HG03571 (cell line): ENCODE data around the gene SKAP2.
"Not testable (repeated sequence)": the region's sequence is repeated elsewhere in the genome, so short reads cannot be mapped to it uniquely, and the experiment has no call there.

Experiments
- ATAC-seq: cut with Tn5 transposase; IDR thresholded peaks from one replicate; pipeline ENCODE4 v1.9.1; 2021; ENCODE audit not compliant: unreplicated experiment

SKAP2 gene

GRCh38 chr7:26857506-26858240 lies 6.7 kb downstream of the SKAP2 start:
- ATAC-seq, result peak; percentile 49

- ATAC-seq, result no peak
Observed at GRCh38 chr7:26857170-26857505, 7.3 kb downstream of the SKAP2 start.

GRCh38 chr7:26856176-26856985 lies 8.0 kb downstream of the SKAP2 start:
- no peak for ATAC-seq

- no peak for ATAC-seq
Observed at GRCh38 chr7:26854876-26855855, 9.2 kb downstream of the SKAP2 start.

GRCh38 chr7:26853788-26854393 lies 10.5 kb downstream of the SKAP2 start:
- no peak for ATAC-seq

GRCh38 chr7:26850193-26850651 lies 14.2 kb downstream of the SKAP2 start:
- no peak for ATAC-seq

GRCh38 chr7:26843705-26844104 lies 20.7 kb downstream of the SKAP2 start:
- ATAC-seq, result no peak

GRCh38 chr7:26842897-26843296 lies 21.5 kb downstream of the SKAP2 start:
- ATAC-seq, result no peak

- no peak for ATAC-seq
Observed at GRCh38 chr7:26841003-26841739, 23.2 kb downstream of the SKAP2 start.

- not testable (repeated sequence) for ATAC-seq
Observed at GRCh38 chr7:26836793-26837192, 27.6 kb downstream of the SKAP2 start.

GRCh38 chr7:26815426-26815825 lies 49.0 kb downstream of the SKAP2 start:
- ATAC-seq, result no peak

- no peak for ATAC-seq
Observed at GRCh38 chr7:26813432-26813831, 51.0 kb downstream of the SKAP2 start.

GRCh38 chr7:26794541-26794940 lies 69.8 kb downstream of the SKAP2 start:
- no peak for ATAC-seq

GRCh38 chr7:26792576-26792975 lies 71.8 kb downstream of the SKAP2 start:
- no peak for ATAC-seq

GRCh38 chr7:26792006-26792405 lies 72.4 kb downstream of the SKAP2 start:
- ATAC-seq, result no peak

GRCh38 chr7:26789481-26790184 lies 74.8 kb downstream of the SKAP2 start:
- ATAC-seq, result no peak

GRCh38 chr7:26787701-26788100 lies 76.7 kb downstream of the SKAP2 start:
- no peak for ATAC-seq

- no peak for ATAC-seq
Observed at GRCh38 chr7:26784118-26784517, 80.3 kb downstream of the SKAP2 start.

GRCh38 chr7:26782501-26782900 lies 81.9 kb downstream of the SKAP2 start:
- ATAC-seq, result no peak
